ENCODE measurements around the gene LPAR5. TPM values are rescaled to one million over a fixed set of nuclear protein-coding genes. Genes with fewer than 3 reads are reported as not detected.

LPAR5 gene
- polyA plus RNA-seq, 1 of the 3 experiments (the other 2 are of a cell fraction) = 0.03 TPM

- no peaks in the 10 kb centered on the region for H3K4me1 ChIP-seq (ENCODE audit: control insufficient read depth in 1 of 2, insufficient read depth in 2 of 2, low read depth in 1 of 2, low read length in 1 of 2)
- POLR2A ChIA-PET = no interaction called here
- CTCF ChIA-PET = interaction anchor here (1.0 to 1.6 kb wide), 2 partner anchors 10 to 12 kb away, joined by 3 to 4 read pairs; partner anchors contain the start of gene ZNF384
- peaks cover 73 to 79% of the 10 kb centered on the region in 2 experiments for H3K36me3 ChIP-seq (replicated peaks in 1 of 2; ENCODE audit: control insufficient read depth in 1 of 2, insufficient read depth in 2 of 2, low read length in 1 of 2)
- WGBS (ENCODE audit: low lambda C conversion rate) = 94% methylated on average over 5 of the region's 5 CpGs
- H2AFZ ChIP-seq (ENCODE audit: low read depth) = no peak overlapping the region
- H3K4me2 ChIP-seq = no peak overlapping the region
- TF ChIP-seq TCF12 (IDR thresholded peaks at IDR 0.05) (no peak), CTCF (IDR thresholded peaks at IDR 0.05) (no peak), GATA2 (CRISPR knock-in tag; IDR thresholded peaks at IDR 0.05) (no peak), MXI1 (IDR thresholded peaks at IDR 0.05; ENCODE audit: low read depth, low read length) (no peak), GABPA (IDR thresholded peaks at IDR 0.05; ENCODE audit: low read depth) (no peak)
- no peaks in the 10 kb centered on the region for H3K9me3 ChIP-seq
- no peak overlapping the region for H3K4me3 ChIP-seq (ENCODE audit: low read depth in 2 of 2, low read length in 1 of 2)
- no peak overlapping the region for H3K27ac ChIP-seq (ENCODE audit: low read depth in 2 of 2, low read length in 1 of 2)
- DNase-seq = no peak
- no peaks in the 10 kb centered on the region for H3K9me2 ChIP-seq
- peaks cover 14% of the 10 kb centered on the region for H4K20me1 ChIP-seq (ENCODE audit: insufficient read depth)
- H3K27me3 ChIP-seq (ENCODE audit: insufficient read depth) = no peaks in the 10 kb centered on the region
- H3F3A ChIP-seq (replicated peaks; ENCODE audit: insufficient read depth) = no peaks in the 10 kb centered on the region
- H3K79me2 ChIP-seq (ENCODE audit: insufficient read depth) = peaks cover 66% of the 10 kb centered on the region
- H3K9ac ChIP-seq = no peak overlapping the region
Observed at GRCh38 chr12:6676962-6677361, 41.2 kb upstream of the LPAR5 start.

- Histone ChIP-seq H3K79me2 (ENCODE audit: insufficient read depth) (peaks cover 24% of the 10 kb centered on the region), H4K20me1 (ENCODE audit: insufficient read depth) (no peaks in the 10 kb centered on the region), H3K36me3 (replicated peaks in 1 of 2; ENCODE audit: control insufficient read depth in 1 of 2, insufficient read depth in 2 of 2, low read length in 1 of 2) (peaks cover 75 to 94% of the 10 kb centered on the region in 2 experiments), H3F3A (replicated peaks; ENCODE audit: insufficient read depth) (peaks cover 16% of the 10 kb centered on the region), H3K4me2 (no peak overlapping the region), H3K27ac (ENCODE audit: low read depth in 2 of 2, low read length in 1 of 2) (no peak overlapping the region), H3K9ac (no peak overlapping the region), H3K4me3 (ENCODE audit: low read depth in 2 of 2, low read length in 1 of 2) (no peak overlapping the region), H3K9me3 (no peaks in the 10 kb centered on the region), H3K9me2 (no peaks in the 10 kb centered on the region), H3K4me1 (ENCODE audit: control insufficient read depth in 1 of 2, insufficient read depth in 2 of 2, low read depth in 1 of 2, low read length in 1 of 2) (no peaks in the 10 kb centered on the region), H2AFZ (ENCODE audit: low read depth) (no peak overlapping the region), H3K27me3 (ENCODE audit: insufficient read depth) (no peaks in the 10 kb centered on the region)
- CTCF ChIA-PET = interaction anchor here (0.7 to 6.2 kb wide), 4 partner anchors 9 to 20 kb away, joined by 3 to 50 read pairs (median 4); partner anchors contain the start of gene ZNF384
- whole genome bisulfite sequencing (ENCODE audit: low lambda C conversion rate) = 94% methylated on average over 18 of the region's 18 CpGs
- POLR2A ChIA-PET = no interaction called here
- DNase-seq = no peak
- TF ChIP-seq PBX3 (IDR thresholded peaks at IDR 0.05) (no peak), TAF1 (IDR thresholded peaks at IDR 0.05; ENCODE audit: borderline replicate concordance, low read depth, low read length) (no peak), ZBTB33 (IDR thresholded peaks at IDR 0.05; ENCODE audit: borderline replicate concordance, low read depth) (no peak), MAX (IDR thresholded peaks at IDR 0.05; ENCODE audit: low read depth) (no peak), REST (IDR thresholded peaks at IDR 0.05; ENCODE audit: low read depth, low read length) (no peak), RFX5 (IDR thresholded peaks at IDR 0.05; ENCODE audit: low read length) (no peak), YY1 (IDR thresholded peaks at IDR 0.05; ENCODE audit: low read depth) (no peak), JUND (IDR thresholded peaks at IDR 0.05) (no peak), USF1 (IDR thresholded peaks at IDR 0.05; ENCODE audit: borderline replicate concordance, low read depth) (no peak), GABPA (IDR thresholded peaks at IDR 0.05; ENCODE audit: low read depth) (no peak), ELF1 (IDR thresholded peaks at IDR 0.05) (no peak), EZH2phosphoT487 (IDR thresholded peaks at IDR 0.05; ENCODE audit: borderline replicate concordance, low read depth) (no peak), FOXJ3 (CRISPR knock-in tag; IDR thresholded peaks at IDR 0.05) (no peak), FOSL2 (IDR thresholded peaks at IDR 0.05; ENCODE audit: borderline replicate concordance, low read depth) (no peak), NFIC (IDR thresholded peaks at IDR 0.05; ENCODE audit: borderline replicate concordance) (no peak), FOXM1 (IDR thresholded peaks at IDR 0.05; ENCODE audit: low read depth) (no peak)
Observed at GRCh38 chr12:6672143-6672542, 36.4 kb upstream of the LPAR5 start.
